GM18505 (cell line): Measurements from ENCODE around the gene PPP1R8.
"Not testable (repeated sequence)": the region's sequence is repeated elsewhere in the genome, so short reads cannot be mapped to it uniquely, and the experiment has no call there.

Source experiments
- ATAC-seq: cut with Tn5 transposase; IDR thresholded peaks from one replicate; pipeline ENCODE4 v1.9.1; 2021; ENCODE audit not compliant: unreplicated experiment
- POLR2A ChIP-seq: IDR thresholded peaks from 4 replicates; pipeline ENCODE4 v1.6.1; 2011; ENCODE audit warnings: borderline replicate concordance; ENCODE audit not compliant: insufficient read depth, insufficient read length; ENCODE audit errors: extremely low read depth

PPP1R8 gene

DNA sequence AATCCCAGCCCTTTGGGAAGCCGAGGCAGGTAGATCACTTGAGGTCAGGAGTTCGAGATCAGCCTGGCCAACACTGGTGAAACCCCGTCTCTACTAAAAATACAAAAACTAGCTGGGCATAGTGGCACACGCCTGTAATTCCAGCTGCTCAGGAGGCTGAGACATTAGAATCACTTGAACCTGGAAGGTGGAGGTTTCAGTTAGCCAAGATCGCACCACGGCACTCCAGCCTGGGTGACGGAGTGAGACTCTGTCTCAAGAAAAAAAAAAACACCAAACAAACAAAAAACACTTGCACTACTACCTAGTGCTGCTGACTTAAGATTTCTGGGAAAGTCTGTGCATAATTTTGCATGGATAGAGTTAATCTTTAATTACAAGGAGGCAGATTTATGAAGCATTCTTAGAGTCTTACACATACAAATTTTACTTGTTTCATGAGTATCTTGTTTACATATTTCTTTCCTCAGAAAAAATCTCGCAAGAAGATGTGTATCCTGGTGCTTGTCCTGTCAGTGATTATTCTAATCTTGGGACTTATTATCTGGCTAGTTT, 8.7 kb upstream of the PPP1R8 start:
- ATAC-seq, result no peak

DNA sequence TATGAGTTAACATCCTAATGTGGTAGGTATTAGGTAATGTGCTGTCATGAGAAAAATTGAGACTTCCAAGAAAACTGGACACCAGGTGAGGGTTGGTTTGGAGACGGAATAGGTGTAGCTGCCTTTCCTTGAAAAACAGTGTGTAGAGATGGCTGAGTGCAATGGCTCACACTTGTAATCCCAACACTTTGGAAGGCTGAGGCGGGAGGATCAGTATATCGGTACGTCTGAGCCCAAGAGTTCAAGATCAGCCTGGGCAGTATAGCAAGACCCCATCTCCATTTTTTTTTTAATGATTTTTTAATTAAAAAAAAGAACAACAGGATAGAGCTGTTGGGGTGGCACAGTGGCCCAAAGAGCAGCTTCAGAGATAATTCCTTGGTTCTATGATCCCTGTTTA, 6.8 kb upstream of the PPP1R8 start:
- TF ChIP-seq POLR2A, result no peak
- no peak for ATAC-seq

More for the DNA sequence above, 8.7 kb upstream of the PPP1R8 start:
- TF ChIP-seq POLR2A, result no peak

DNA sequence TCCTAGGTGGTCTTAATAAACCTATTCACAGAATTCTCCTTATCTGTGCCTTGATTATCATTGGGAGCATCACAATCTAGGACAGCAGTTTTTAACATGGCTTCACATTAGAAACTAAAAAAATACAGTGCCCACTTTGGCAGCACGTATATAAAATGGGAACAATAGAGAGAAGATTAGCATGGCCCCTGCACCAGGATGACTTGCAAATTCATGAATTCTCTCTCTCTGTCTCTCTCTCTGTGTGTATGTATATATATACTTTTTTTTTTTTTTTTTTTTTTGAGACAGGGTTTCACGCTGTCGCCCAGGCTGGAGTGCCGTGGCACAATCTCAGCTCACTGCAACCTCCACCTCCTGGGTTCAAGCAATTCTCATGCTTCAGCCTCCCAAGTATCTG, 6.2 kb upstream of the PPP1R8 start:
- no peak for ATAC-seq

DNA sequence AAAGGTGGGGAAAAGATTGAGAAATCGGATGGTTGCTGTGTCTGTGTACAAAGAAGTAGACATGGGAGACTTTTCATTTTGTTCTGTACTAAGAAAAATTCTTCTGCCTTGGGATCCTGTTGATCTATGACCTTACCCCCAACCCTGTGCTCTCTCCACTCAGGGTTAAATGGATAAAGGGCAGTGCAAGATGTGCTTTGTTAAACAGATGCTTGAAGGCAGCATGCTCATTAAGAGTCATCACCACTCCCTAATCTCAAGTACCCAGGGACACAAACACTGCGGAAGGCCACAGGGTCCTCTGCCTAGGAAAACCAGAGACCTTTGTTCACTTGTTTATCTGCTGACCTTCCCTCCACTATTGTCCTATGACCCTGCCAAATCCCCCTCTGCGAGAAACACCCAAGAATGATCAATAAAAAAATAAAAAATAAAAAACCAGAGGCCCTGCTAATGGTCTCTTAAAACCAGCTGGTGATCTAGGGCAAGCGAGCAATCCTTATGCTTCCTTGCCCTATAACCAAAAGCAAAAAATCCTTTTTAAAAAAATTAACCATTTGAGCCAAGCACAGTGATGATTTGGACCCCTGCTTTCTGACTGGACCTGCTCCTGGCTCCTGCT, 1.1 kb upstream of the PPP1R8 start:
- ATAC-seq, result not testable (repeated sequence)

More for the DNA sequence above, 6.2 kb upstream of the PPP1R8 start:
- TF ChIP-seq POLR2A, result no peak

DNA sequence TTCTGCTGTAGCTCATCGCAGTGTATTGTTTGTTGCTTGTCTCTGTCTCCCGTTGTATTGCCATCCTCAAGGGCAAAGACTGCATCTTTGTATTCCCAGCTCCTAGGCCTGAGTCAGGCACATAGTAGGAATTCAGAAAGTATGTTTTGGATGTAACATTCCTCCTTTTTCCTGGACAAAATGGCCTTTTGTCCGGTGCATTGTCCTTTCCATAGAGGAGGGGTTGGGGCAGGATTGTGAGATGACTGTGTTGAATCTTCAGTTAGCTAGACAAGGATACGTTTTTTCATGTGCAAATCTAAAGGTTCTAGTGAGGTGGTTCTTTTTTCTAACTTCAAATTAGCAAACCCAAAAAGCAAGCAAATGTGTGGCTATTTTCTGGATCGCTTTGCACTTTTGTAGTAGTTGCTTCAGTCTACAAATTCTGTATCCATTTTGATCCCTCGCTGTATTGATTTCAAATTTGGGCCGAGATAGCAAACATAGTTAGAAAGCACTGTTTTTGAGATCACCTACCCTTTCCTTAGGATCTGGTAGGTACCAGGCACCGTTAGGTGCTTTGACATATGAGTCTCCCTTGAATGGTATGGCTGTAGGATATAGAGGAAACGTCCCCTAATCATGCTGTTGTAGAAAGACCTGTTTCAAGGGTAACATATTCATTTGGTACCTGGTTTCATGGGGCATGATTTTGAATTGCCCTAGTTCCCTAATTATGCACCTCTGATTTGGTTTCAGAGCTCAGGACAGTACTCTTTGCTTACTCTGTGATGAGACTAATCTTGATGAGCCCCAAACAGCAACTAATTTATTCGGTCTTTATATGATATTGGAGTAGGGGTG, 1.2 kb downstream of the PPP1R8 start:
- ATAC-seq, result no peak
- no peak for TF ChIP-seq POLR2A

DNA sequence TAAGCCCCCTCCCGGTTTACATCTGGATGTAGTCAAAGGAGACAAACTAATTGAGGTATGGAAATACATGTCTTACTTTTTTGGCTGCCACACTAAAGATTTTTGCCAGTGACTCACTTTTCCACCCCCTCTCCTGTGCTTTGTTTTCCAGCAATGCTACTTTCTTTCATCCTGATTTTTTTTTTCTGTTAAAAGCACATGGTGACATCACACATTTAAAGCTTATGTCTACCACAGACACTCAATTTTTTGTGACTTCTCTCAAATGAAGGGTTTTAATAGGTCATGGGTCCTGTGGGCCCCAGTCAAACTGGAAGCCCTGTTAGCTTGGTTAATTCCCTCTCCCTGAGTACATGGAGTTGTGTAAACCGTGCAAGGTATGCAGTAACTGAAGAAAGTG, 2.2 kb downstream of the PPP1R8 start:
- no peak for TF ChIP-seq POLR2A
- ATAC-seq, result no peak

DNA sequence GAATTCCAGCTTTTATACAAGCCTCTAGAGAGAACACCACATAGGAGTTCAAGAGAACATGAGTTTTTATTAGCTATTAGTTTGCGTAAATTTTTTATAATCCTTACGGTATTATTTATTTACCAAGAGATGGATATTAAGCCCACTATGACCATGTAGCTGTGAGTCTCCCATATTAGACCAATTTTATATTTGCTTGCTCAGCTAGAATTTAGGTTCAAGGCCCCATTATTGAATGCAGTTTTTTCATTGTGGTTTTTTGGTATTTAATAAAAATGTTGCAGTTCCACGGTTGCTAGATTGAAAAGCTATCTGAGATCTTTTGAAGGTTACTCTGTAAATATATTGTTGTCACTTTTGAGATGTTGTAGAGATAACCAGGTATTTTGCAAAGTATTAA, 2.9 kb downstream of the PPP1R8 start:
- TF ChIP-seq POLR2A, result no peak
- no peak for ATAC-seq

DNA sequence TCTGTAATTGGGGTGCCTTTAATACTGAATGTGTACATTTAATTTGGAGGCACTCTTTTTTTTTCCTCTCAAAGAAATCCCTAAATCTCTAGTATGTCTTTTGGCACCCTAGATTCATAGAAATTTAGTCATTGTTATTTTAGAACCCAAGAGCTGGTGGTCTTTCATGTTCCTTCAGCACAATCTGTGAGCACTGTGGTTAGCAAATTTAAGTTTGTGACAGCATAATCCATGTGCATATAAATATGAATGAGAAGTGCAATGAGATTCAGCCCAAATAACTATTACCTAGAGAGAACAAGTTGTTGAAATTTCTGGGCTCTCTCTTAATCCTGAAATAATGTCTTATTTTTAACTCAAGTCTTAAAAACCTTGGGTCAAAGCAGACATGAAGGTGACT, 4.5 kb downstream of the PPP1R8 start:
- TF ChIP-seq POLR2A, result no peak
- no peak for ATAC-seq

DNA sequence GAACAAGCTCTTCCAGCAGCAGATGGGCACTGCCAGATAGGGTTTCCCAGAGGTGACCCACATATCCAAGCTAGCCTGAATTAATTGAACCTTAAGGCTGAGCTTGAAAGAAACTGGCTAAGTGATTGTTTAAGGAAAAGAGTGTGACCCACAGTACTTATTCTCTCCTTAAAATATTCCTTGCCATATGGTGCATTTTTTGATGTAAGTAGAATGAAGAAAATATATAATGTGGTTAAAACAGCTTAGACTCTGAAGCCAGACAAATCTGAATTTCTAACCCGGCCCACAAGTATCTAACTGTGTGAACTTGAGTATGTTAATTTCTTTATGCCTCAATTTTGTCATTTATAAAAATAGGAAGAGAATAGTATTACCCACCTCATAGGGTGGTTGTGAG, 4.9 kb downstream of the PPP1R8 start:
- ATAC-seq, result no peak
- TF ChIP-seq POLR2A, result no peak

DNA sequence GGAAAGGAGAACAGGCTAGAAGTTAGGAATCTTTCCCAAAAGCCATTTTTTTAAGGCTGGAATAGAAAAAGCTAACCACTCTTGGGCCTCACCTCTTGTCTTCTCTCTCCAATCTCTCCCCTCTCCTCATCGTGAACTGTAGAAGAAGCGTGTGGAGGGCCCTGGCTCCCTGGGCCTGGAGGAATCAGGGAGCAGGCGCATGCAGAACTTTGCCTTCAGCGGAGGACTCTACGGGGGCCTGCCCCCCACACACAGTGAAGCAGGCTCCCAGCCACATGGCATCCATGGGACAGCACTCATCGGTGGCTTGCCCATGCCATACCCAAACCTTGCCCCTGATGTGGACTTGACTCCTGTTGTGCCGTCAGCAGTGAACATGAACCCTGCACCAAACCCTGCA, 19.4 kb downstream of the PPP1R8 start:
- ATAC-seq, result no peak
- TF ChIP-seq POLR2A, result no peak

DNA sequence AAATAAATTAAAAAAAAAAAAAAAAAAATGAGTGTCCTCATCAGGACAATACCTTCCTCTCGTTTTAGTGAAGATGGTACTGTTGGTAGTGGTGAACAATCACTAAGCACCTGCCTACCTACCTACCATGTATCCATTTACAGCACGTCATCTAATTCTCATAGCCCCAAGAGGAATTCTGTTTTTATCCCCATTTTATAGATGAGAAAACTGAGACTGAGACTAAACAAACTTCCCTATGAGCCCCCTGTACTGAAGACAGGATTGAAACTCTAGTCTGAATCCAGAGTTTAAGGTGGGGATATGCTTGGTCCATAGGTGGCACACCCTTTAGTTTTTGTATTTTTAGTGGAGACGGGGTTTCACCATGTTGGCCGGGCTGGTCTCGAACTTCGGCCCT, 24.5 kb downstream of the PPP1R8 start:
- ATAC-seq, result no peak
- no peak for TF ChIP-seq POLR2A

DNA sequence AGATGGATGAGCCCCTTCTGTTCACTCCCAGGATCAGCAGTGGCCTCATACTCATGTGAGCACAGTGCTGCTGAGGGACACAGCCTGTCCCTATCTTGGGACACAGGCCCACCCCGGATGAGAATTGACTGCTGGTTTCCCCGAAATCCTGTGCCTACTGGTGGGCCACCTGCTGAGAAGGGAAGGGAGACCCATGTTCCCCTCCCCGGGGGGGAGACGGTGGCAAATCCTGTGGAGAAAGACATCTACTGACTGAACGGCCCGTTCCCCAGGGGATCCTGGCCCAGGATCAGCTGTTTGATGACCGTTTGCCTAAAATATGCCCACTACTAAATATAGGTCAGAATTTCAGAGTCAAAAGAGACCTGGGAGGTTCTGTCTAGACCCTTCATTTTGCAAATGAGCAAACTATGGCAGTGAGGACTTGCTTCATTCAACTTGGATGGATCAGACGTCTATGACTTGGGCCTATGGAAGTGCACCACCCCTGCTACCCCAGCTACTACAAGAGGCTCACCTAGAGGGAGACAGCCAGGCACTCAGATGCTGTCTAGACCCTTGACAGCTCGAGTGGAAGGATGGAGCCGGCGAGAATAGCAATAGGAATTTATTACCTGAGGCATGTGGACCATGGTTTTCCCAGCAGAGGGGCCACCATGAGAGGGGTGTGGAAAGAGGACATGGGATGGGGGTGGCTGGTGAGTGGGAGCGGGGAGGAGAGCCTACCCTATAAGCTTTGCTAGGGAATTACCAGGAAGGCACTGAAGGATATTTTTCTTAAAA, 26.2 kb downstream of the PPP1R8 start:
- ATAC-seq, result no peak
- TF ChIP-seq POLR2A, result no peak

DNA sequence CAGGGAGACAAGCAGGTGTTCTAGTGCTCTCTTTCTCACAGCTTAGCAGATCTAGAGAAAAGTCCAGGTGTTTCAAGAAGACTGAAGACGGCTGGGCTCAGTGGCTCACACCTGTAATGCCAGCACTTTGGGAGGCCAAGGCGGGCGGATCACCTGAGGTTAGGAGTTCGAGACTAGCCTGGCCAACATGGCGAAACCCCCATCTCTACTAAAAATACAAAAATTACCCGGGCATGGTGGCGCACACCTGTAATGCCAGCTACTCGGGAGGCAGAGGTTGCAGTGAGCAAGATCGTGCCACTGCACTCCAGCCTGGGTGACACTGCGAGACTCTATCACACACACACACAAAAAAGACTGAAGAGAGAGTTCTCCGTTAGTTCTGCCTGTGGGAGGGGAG, 27.0 kb downstream of the PPP1R8 start:
- not testable (repeated sequence) for ATAC-seq

DNA sequence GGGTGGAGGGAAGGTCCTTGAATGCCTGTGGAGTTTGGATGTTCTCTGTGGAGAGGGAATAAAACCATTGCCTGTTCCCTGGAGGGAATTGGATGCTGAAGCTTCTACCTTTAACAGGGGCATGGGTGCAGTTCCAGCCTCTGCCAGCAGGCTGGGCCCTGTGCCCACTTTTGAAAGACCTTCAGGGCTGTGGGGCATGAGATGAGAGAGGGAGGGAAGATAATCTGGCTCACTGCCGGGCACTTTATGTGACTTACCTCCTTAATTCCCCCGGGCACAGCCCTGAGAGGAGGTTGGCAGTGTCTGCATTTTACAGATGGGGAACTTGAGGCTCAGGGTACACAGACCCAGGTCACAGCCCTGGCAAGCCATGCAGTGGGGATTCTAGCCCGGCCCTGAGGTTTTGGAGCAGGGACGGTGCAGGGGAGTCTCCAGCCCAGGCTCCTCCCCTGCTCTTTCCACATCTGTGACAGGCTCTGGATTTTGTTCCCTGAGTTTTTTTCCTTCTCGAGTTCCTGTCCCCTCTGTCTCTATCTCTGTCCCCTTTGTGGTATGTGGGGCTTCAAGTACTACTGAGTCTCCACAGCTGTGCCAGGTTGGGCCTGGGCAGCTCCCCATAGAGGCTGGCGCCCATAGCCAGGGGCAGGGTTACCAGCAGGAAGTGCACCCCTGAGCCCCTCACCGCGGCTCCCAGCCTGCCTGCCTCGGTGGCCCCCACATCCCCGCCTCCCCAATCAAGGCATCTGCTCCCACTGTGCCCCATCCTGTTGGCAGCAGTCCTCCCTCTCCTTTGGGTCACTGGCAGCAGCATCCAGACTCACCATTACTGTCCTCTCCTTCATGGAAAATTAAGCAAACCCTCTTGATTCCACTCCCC, 27.7 kb downstream of the PPP1R8 start:
- ATAC-seq, result no peak
- TF ChIP-seq POLR2A, result no peak
